Lung microvascular endothelial cell (primary cell): Measurements from ENCODE around the gene DNAJB8. TPM values are rescaled to one million over a fixed set of nuclear protein-coding genes. Genes with fewer than 3 reads are reported as not detected.

Source experiments
- DNase-seq, 2 donors: peaks; one replicate each; pipeline versions ENCODE4 v3.0.0 to v3.0.0-alpha.2; 2010; ENCODE audit warnings: low read depth in 2 of 2
- total RNA-seq: library from RNA; depleted of rRNA; stranded (reverse); fragments of >200 nt; gene quantifications from 2 replicates; pipeline ENCODE4 v1.2.1, GENCODE V29; 2014

The DNAJB8 gene
- total RNA-seq, 1 donor from 2014 or later = not detected

- DNase-seq = no peak
Measured at GRCh38 chr3:128468285-128468790, 1.6 kb upstream of the DNAJB8 start.

GRCh38 chr3:128464702-128465101, 2.0 kb downstream of the DNAJB8 start:
- no peak for DNase-seq

GRCh38 chr3:128464188-128464587, 2.5 kb downstream of the DNAJB8 start:
- peak in 1 of 2 donors; percentile 24 for DNase-seq

GRCh38 chr3:128463771-128464170, 2.9 kb downstream of the DNAJB8 start:
- DNase-seq = no peak

- no peak for DNase-seq
Measured at GRCh38 chr3:128463354-128463753, 3.3 kb downstream of the DNAJB8 start.

GRCh38 chr3:128462931-128463330, 3.8 kb downstream of the DNAJB8 start:
- no peak for DNase-seq

GRCh38 chr3:128462341-128462910, 4.3 kb downstream of the DNAJB8 start:
- DNase-seq = no peak

- DNase-seq = no peak
Measured at GRCh38 chr3:128461731-128462130, 5.0 kb downstream of the DNAJB8 start.

- no peak for DNase-seq
Measured at GRCh38 chr3:128459461-128459820, 7.2 kb downstream of the DNAJB8 start.

GRCh38 chr3:128458746-128459460, 7.8 kb downstream of the DNAJB8 start:
- no peak for DNase-seq

GRCh38 chr3:128457937-128458336, 8.8 kb downstream of the DNAJB8 start:
- DNase-seq = no peak

- no peak for DNase-seq
Measured at GRCh38 chr3:128456776-128457715, 9.6 kb downstream of the DNAJB8 start.

- no peak for DNase-seq
Measured at GRCh38 chr3:128455786-128456748, 10.6 kb downstream of the DNAJB8 start.

- DNase-seq = no peak
Measured at GRCh38 chr3:128455116-128455515, 11.6 kb downstream of the DNAJB8 start.

GRCh38 chr3:128454310-128454618, 12.4 kb downstream of the DNAJB8 start:
- no peak for DNase-seq

- DNase-seq = no peak
Measured at GRCh38 chr3:128453501-128454309, 13.0 kb downstream of the DNAJB8 start.

GRCh38 chr3:128452678-128453275, 13.9 kb downstream of the DNAJB8 start:
- DNase-seq = no peak

- no peak for DNase-seq
Measured at GRCh38 chr3:128452120-128452519, 14.6 kb downstream of the DNAJB8 start.

- peak; percentile 28 to 76 for DNase-seq
Measured at GRCh38 chr3:128449111-128449638, 17.5 kb downstream of the DNAJB8 start.

GRCh38 chr3:128448491-128448890, 18.2 kb downstream of the DNAJB8 start:
- DNase-seq = peak in 1 of 2 donors; percentile 24
